Activated T-helper 2 cell treated with anti-CD3 and anti-CD28 coated beads, Interferon-gamma antibody, Interleukin-2, Interleukin-4, amounts not matched to agents 10 μg/mL and 5 μg/mL and 100 μg/mL, durations not matched to agents 14 hours and 24 hours and 36 hours (primary cell): ENCODE measurements around the gene ANKRD49. TPM values are rescaled to one million over a fixed set of nuclear protein-coding genes. Genes with fewer than 3 reads are reported as not detected.
A peak's percentile ranks its signal among the peaks of the same experiment; 100 is the strongest.
"Not testable (repeated sequence)": the region's sequence is repeated elsewhere in the genome, so short reads cannot be mapped to it uniquely, and the experiment has no call there.

Experiments
- DNase-seq: peaks from one replicate; pipeline ENCODE4 v3.0.0; 2021; ENCODE audit warnings: low spot score
- H3K27ac Mint-ChIP-seq: one replicate; pipeline ENCODE4 v1.8.0; 2021; ENCODE audit warnings: mixed read lengths
- H3K27me3 Mint-ChIP-seq: one replicate; pipeline ENCODE4 v1.8.0; 2021; ENCODE audit warnings: low read depth, mixed read lengths
- H3K36me3 Mint-ChIP-seq: one replicate; pipeline ENCODE4 v1.8.0; 2021; ENCODE audit warnings: low read depth, mixed read lengths
- H3K4me1 Mint-ChIP-seq: one replicate; pipeline ENCODE4 v1.8.0; 2021; ENCODE audit warnings: low read depth, mixed read lengths
- H3K4me3 Mint-ChIP-seq: one replicate; pipeline ENCODE4 v1.8.0; 2021; ENCODE audit warnings: low read depth, mild to moderate bottlenecking, moderate library complexity, mixed read lengths
- H3K9me3 Mint-ChIP-seq: one replicate; pipeline ENCODE4 v1.8.0; 2021; ENCODE audit warnings: mixed read lengths
- intact Hi-C: fragments of 100-400 bp; cut with micrococcal nuclease; formaldehyde crosslinking; loops from one replicate; pipeline ENCODE4 v1.15.1; 2023
- total RNA-seq: library from RNA; stranded (reverse); gene quantifications from 2 replicates; pipeline ENCODE4 v1.2.3, GENCODE V29; 2022

The ANKRD49 gene
- total RNA-seq, 1 donor from 2014 or later: 19.4 TPM

DNA sequence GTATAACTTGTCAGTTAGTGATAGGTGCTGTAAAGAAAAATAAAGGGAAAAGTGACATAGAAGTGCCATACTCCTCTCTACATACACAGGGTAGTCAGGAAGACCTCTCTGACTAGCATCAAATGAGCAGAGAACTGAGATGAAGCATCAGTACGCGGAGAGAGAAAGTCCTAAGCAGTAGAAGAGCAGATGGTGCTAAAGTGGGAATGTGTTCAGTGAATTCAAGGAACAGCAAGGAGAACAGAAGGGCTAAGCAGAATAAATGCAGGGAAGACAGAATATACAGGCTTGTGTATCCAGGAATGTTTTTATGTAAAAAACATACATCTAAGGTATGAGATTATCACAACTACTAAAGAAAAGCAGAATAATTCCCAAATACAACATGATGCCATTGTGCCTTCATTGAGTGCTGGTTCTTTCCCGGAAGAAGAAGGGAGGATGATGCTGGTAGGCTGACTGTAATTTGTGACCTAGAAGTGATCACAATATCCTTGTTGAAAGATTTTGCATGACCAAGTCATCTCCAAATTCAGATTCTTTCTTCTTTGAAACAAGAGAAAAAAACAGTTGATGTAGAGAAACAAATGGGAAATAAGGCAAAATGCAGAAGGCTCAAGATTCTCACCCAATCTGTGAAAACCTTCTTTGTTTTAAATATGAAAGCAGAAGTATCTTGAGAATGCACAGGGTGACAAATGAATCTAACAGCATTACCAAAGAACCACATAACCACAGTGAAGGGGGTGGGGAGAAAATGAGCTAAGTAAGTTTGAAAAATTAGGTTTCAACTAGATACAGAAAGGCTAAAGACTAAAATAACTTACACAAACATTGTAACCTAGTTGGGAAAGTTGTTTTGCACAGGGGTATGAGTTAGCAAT, 20.6 kb upstream of the ANKRD49 start:
- Mint-ChIP-seq H3K27ac (peak overlapping the region; percentile 82), H3K4me1 (peaks cover 48% of the 10 kb centered on the region), H3K27me3 (no peaks in the 10 kb centered on the region), H3K4me3 (peak overlapping the region; percentile 46), H3K9me3 (no peaks in the 10 kb centered on the region), H3K36me3 (peaks cover 69% of the 10 kb centered on the region)
- peak; percentile 10 for DNase-seq
- intact Hi-C loops: loop anchor here (1.0 to 5.0 kb wide), 2 partner anchors 20 to 346 kb away; partner anchors contain the start of genes ANKRD49, MRE11 and PANX1

DNA sequence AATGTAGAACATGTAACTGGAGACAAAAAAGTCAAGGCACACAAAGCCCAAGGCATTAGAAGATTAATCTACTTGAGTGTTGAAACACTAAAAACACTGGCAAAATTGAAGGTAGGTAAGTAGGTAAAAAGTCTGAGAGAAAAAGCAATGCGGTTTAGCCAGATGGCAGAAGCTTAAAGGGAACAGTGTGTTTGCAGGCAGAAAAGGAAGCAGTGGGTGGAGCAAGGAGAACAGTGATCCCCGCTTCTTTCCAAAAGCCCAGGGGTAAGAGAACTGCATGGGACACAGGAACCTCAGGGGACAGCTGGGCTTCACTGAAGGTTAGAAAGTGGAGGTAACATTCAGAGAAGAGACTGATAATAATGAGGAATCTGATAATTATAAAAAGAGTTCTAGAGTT, 16.2 kb upstream of the ANKRD49 start:
- Mint-ChIP-seq H3K27ac (no peak overlapping the region), H3K27me3 (no peaks in the 10 kb centered on the region), H3K4me1 (peaks cover 32% of the 10 kb centered on the region), H3K36me3 (peaks cover 69% of the 10 kb centered on the region), H3K9me3 (no peaks in the 10 kb centered on the region), H3K4me3 (no peak overlapping the region)
- no peak for DNase-seq
- intact Hi-C loops: no loop called here

DNA sequence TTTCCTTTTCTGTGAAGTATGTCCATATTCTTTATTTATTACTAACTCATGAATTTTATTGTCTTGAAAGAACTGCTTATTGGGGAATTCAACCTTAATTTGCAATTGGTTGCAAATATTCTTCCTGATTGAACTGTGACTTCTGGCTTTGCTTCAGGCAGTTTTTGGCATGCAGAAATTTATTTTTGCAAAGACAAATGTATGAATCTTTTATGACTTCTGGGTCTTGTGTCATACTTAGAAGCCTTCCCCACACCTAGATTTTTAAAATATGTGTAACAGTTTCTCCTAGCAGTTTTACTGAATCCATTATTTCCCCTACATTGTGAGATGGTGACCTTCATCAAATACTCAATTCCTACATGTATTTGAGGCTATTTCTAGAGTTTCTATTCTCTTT, 12.4 kb upstream of the ANKRD49 start:
- no peaks in the 10 kb centered on the region for H3K27me3 Mint-ChIP-seq
- H3K4me1 Mint-ChIP-seq: peaks cover 14% of the 10 kb centered on the region
- H3K27ac Mint-ChIP-seq: no peak overlapping the region
- no peak for DNase-seq
- no peak overlapping the region for H3K4me3 Mint-ChIP-seq
- H3K36me3 Mint-ChIP-seq: peaks cover 66% of the 10 kb centered on the region
- intact Hi-C loops: no loop called here
- H3K9me3 Mint-ChIP-seq: no peaks in the 10 kb centered on the region

DNA sequence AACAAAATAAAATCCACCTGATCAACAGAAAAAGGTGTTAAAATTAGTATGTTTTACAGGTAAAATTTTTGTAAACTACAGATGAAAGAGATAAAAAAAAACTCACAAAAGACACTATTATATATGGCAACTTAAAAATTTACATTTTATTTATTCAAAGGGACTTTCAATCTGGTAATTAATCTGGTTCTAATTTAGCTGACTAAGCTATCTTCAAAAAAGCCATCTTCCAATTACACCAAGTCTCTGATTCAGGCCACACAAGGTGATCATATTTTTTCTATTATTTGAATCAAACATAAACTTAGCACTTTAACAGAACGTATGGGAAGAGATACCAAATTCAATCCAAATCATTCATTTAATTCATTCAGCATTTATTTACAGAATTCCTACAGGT, 7.7 kb upstream of the ANKRD49 start:
- no peak for DNase-seq

DNA sequence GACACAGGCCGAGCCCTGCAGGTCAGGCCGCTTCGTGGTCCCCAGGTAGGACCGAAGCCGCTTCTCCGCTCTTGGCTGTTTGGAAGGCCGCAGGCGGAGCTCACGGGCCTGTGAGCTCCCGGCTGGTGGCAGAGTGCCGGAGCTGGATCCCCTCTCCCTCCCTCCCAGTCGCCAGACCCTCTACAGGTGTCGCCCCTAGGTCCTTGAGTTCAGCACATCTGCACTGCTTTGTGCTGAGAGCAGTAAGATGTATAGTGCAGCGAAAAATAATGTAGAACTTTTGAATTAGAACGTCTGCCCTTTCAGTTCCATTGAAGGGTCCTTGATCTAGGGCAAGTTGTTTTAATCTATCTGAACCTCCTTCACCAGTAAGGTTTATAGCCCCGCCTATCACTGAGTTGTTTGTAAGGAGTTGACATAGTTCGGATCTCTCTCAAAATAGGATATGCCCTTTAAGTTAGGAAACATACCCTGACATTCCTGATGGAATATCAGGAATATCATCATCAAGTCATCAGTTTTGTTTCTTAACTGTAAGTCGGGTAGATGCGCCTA, 419 bp downstream of the ANKRD49 start:
- Mint-ChIP-seq H3K4me1 (peaks cover 23% of the 10 kb centered on the region), H3K4me3 (peak overlapping the region; percentile 94), H3K36me3 (peaks cover 38% of the 10 kb centered on the region), H3K27me3 (no peaks in the 10 kb centered on the region), H3K9me3 (no peaks in the 10 kb centered on the region), H3K27ac (peak overlapping the region; percentile 92)
- DNase-seq: no peak
- intact Hi-C loops: loop anchor here (10.0 kb wide), 1 partner anchor 709 kb away; the partner anchor contains the start of gene MED17

More for the DNA sequence above, 7.7 kb upstream of the ANKRD49 start:
- Mint-ChIP-seq H3K27me3 (no peaks in the 10 kb centered on the region), H3K4me1 (peaks cover 6% of the 10 kb centered on the region), H3K27ac (no peak overlapping the region), H3K9me3 (no peaks in the 10 kb centered on the region), H3K4me3 (no peak overlapping the region), H3K36me3 (peaks cover 79% of the 10 kb centered on the region)
- intact Hi-C loops: no loop called here

DNA sequence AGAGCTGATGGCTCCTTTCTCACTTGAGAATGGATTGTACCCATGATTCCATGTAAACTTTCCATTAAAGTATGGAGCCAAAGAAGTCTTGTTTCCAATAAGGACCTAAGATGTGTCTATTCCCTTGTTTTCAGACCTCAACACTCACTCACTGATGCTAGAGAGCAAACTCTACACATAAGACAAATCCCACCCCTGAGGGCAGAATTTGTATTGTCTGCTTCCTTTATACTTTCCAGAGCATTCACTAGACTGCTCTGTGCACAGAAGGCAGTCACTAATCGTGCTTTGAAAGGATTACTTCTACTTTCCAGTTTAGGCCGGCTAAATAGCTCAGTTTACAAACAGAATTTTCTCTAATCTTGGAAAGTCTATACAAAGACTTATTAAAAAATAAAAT, 6.4 kb downstream of the ANKRD49 start:
- H3K27ac Mint-ChIP-seq: no peak overlapping the region
- DNase-seq: no peak

DNA sequence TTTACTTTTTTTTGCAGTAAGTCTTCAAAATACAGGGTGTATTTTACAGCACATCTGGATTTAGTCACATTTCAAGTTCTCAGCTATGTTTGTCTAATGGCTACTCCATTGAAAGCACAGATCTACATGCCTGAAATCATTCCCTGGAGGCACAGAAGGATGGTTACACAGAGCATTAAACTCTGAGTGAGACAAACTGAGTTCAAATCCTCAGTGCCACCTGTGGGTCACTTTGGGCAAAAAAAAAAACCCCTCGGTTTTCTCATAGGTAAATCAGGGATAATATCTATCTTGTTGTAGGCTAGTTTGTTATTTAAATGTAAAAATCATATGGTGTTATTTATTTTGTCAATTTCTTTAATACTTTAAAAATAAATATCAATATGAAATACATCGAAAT, 7.7 kb downstream of the ANKRD49 start:
- Mint-ChIP-seq H3K9me3 (no peaks in the 10 kb centered on the region), H3K27ac (no peak overlapping the region), H3K4me3 (no peak overlapping the region), H3K4me1 (peaks cover 3% of the 10 kb centered on the region), H3K27me3 (no peaks in the 10 kb centered on the region), H3K36me3 (peaks cover 41% of the 10 kb centered on the region)
- intact Hi-C loops: loop anchor here (2.0 kb wide), 1 partner anchor 331 kb away; no protein-coding TSS in a partner anchor
- DNase-seq: no peak

More for the DNA sequence above, 6.4 kb downstream of the ANKRD49 start:
- Mint-ChIP-seq H3K9me3 (no peaks in the 10 kb centered on the region), H3K4me3 (no peak overlapping the region), H3K4me1 (peaks cover 6% of the 10 kb centered on the region), H3K36me3 (peaks cover 44% of the 10 kb centered on the region), H3K27me3 (no peaks in the 10 kb centered on the region)
- intact Hi-C loops: loop anchor here (2.0 kb wide), 1 partner anchor 329 kb away; no protein-coding TSS in a partner anchor

DNA sequence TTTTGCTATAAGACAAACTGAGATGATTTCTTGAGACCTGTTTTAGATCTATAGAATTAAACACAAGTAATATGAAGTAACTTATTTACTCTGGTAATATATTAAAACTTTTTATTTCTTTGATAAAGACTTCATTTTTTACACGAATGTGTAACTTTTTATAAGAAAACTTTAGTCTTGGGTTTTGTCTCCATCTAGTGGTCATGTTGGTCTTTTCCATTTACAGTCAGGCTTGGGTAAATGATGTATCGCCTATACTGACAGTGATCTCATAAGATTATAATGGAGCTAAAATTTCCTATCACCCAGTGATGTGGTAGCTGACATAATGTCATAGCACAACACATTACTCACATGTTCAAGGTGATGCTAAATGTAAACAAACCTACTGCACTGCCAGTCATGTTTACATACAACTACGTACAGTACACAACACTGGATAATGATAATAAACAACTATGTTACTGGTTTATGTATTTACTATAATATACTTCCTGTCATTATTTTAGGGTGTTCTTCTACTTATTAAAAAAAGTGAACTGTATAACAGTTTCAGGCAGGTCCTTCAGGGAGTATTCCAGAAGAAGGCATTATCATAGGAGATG, 11.0 kb downstream of the ANKRD49 start:
- Mint-ChIP-seq H3K9me3 (no peaks in the 10 kb centered on the region), H3K36me3 (peaks cover 12% of the 10 kb centered on the region), H3K27me3 (peaks cover 13% of the 10 kb centered on the region), H3K4me1 (no peaks in the 10 kb centered on the region), H3K4me3 (no peak overlapping the region), H3K27ac (no peak overlapping the region)
- no peak for DNase-seq
- intact Hi-C loops: loop anchor here (1.0 kb wide), 3 partner anchors 179 to 609 kb away; no protein-coding TSS in a partner anchor

DNA sequence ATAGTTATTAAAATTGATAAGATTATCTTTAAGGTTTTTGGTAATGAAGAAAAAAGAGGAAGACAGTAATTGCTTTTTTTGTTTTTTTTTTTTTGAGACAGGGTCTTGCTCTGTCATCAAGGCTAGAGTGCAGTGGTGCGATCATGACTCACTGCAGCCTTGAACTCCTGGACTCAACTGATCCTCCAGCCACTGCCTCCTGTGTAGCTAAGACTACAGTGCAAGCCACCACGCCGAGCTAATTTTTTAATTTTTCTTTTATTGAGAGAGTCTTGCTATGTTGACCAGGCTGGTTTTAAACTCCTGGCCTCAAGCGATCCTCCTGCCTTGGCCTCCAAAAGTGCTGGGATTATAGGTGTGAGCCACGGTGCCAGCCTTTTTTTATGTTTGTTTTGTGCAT, 12.7 kb downstream of the ANKRD49 start:
- DNase-seq, H3K27ac Mint-ChIP-seq, H3K4me3 Mint-ChIP-seq, H3K9me3 Mint-ChIP-seq, H3K36me3 Mint-ChIP-seq, intact Hi-C loops, H3K4me1 Mint-ChIP-seq: not testable (repeated sequence)
- peaks cover 26% of the 10 kb centered on the region for H3K27me3 Mint-ChIP-seq

DNA sequence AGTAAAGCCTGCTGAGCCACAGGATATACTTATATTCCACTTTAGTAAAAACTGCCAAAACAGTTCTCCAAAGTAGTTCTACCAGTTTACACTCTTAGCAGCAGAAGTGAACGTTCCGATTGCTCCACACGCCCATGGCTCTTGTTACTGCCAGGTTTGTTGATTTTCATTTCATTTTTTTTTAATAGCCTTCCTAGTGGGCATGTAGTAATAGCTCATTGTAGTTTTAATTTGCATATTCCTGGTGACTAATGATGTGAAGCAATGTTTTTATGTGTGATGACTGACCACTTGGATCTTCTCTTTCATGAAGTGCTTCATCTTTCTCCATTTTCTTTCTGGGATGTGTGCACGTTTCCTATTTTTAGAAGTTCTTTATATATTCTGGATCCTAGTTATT, 13.7 kb downstream of the ANKRD49 start:
- no peaks in the 10 kb centered on the region for H3K9me3 Mint-ChIP-seq
- H3K36me3 Mint-ChIP-seq: no peaks in the 10 kb centered on the region
- peaks cover 6% of the 10 kb centered on the region for H3K4me1 Mint-ChIP-seq
- no peak overlapping the region for H3K4me3 Mint-ChIP-seq
- H3K27me3 Mint-ChIP-seq: peaks cover 33% of the 10 kb centered on the region
- H3K27ac Mint-ChIP-seq: no peak overlapping the region
- intact Hi-C loops: no loop called here
- no peak for DNase-seq

DNA sequence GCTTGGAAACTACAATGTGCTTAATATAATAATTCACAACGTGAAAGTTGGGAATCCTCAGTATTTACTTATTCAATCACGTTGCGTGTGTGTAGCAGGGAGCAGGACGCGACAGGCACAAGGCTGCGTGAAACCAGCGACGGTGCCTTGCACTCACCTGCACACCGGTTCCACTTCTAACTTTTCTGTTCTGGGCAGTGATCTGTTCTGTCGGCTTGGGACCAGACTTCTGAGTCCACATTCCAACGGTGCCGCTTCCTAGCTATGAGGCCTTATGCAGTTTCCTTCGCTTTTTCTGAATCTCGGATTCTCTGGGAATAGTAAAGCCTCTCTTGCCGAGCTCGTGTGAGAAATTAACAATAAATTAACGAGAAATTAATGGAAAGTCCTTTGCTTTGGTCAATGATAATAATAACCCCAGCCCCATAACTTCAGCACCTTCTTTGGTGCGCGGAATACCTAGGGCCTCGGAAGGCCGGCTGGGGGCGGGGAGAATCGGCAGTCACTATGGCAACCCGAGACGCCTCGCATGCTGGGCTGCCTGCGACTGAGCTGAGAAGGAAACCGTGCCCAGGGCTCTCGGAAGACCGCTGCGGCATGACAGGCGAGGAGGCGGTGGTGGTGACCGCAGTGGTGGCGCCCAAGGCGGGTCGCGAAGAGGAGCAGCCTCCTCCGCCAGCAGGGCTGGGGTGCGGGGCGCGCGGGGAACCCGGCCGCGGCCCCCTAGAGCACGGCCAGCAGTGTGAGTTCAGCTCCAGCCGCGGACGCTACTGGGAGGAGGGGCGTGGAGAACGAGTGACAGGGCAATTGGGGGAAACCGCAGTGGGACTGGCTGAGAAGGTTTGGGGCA, 18.4 kb downstream of the ANKRD49 start, which contains the start of gene C11orf97:
Gene C11orf97 (plus strand): TSS at position 530 of the 850 bp plus-strand sequence. CDS start 68 bp downstream, at position 598.
- Mint-ChIP-seq H3K36me3 (no peaks in the 10 kb centered on the region), H3K9me3 (no peaks in the 10 kb centered on the region), H3K4me1 (peaks cover 12% of the 10 kb centered on the region), H3K4me3 (peak within 1 kb of the TSS; percentile 50), H3K27ac (no peak within 1 kb of the TSS), H3K27me3 (peaks cover 62% of the 10 kb centered on the region)
- intact Hi-C loops: loop anchor here (2.0 kb wide), 1 partner anchor 33 kb away; no protein-coding TSS in a partner anchor
- DNase-seq: peak; percentile 48

DNA sequence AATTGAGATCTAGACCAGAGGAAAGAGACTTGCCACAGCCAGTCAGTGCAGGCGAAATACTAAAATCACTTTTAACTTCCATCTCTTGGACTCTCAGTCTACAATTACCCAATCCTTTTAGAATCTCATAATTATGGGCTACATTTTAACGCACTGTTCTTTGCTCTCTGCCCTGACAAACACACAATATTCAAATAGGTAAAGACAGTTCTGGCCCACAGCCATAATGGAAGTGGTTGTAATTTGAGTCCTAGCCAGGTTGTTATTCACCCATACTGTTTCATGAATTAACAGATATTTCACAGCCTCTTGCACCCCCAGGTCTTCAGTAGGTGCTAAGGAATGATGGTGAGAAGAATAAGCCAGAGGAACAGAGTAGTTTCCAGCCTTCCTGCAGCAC, 19.3 kb downstream of the ANKRD49 start:
- intact Hi-C loops: loop anchor here (2.0 kb wide), 1 partner anchor 32 kb away; no protein-coding TSS in a partner anchor
- Mint-ChIP-seq H3K4me1 (peaks cover 12% of the 10 kb centered on the region), H3K4me3 (no peak overlapping the region)

More for the DNA sequence above, 19.3 kb downstream of the ANKRD49 start:
- Mint-ChIP-seq H3K27me3 (peaks cover 60% of the 10 kb centered on the region), H3K27ac (no peak overlapping the region), H3K9me3 (no peaks in the 10 kb centered on the region), H3K36me3 (no peaks in the 10 kb centered on the region)
- no peak for DNase-seq
